Measurements from ENCODE around the gene MEF2C. TPM values are rescaled to one million over a fixed set of nuclear protein-coding genes. Genes with fewer than 3 reads are reported as not detected.

Gene MEF2C
- total RNA-seq, 2 experiments from 2014 or later = 0.60 to 0.87 TPM

DNA sequence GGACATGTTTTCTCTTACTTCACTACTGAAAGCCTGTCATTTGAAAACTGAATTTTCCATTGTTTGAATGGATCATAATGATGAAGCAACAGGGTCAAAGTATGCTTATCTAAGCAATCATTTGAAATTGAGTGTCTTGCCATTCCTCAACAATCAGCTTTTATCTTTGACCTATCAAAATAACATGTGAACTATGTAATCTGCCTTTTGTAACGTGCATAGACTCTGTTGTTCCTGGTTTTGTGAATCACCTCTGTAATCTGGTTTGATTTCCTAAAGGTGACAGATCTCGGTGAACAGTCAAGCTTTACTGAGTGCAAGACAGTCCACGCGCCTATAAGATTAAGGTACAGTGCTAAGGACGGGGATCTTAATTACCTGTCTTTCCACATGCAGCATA is 3.3 kb downstream of the MEF2C start:
- Mint-ChIP-seq H3K4me3 (no peak overlapping the region), H3K36me3 (ENCODE audit: low read depth) (no peaks in the 10 kb centered on the region), H3K9me3 (no peaks in the 10 kb centered on the region), H3K27me3 (peaks cover 54% of the 10 kb centered on the region), H3K4me1 (ENCODE audit: low read depth) (peaks cover 24% of the 10 kb centered on the region), H3K27ac (no peak overlapping the region)
- Histone ChIP-seq H3K4me3 (ENCODE audit: low read length) (no peak overlapping the region), H3K27ac (ENCODE audit: low read depth in 1 of 2, low read length in 2 of 2) (no peak overlapping the region), H3K9me3 (ENCODE audit: control insufficient read depth in 1 of 2, insufficient read depth in 1 of 2, low read length in 2 of 2) (peaks cover 0 to 6% of the 10 kb centered on the region in 2 experiments), H3K36me3 (ENCODE audit: insufficient read depth, low read length) (no peaks in the 10 kb centered on the region), H3K27me3 (ENCODE audit: control insufficient read depth in 1 of 2, insufficient read depth in 2 of 2, low read length in 2 of 2) (peaks cover 18 to 27% of the 10 kb centered on the region in 2 experiments), H3K4me1 (ENCODE audit: insufficient read depth, low read length) (peaks cover 9% of the 10 kb centered on the region)
- CTCF ChIA-PET = no interaction called here
- ATAC-seq (ENCODE audit: poor library complexity) = no peak
- no peak for TF ChIP-seq CTCF (IDR thresholded peaks at IDR 0.05)
- POLR2A ChIA-PET = no interaction called here
- intact Hi-C loops (cut with DNase I, micrococcal nuclease) = no loop called here
- no peak for DNase-seq

DNA sequence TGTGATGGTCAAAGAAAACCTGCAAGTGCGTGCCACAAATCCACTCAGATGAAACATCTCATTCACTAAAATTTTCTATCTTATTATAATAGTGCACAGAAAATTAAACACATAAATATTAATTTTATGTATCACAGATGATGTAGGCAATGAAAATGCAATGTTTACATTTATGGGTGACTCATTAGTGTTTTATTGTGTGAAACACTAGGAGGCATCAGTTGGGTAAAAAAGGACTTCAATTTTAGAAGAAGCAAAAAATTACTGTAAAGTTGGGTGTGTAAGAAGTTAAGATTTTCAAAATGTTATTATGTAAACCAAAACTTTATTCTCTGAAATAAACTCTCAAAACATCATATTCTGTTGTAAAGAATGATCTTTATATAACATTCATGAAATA is 4.0 kb downstream of the MEF2C start:
- intact Hi-C loops (cut with DNase I, micrococcal nuclease) = no loop called here
- Histone ChIP-seq H3K27ac (ENCODE audit: low read depth in 1 of 2, low read length in 2 of 2) (no peak overlapping the region), H3K9me3 (ENCODE audit: control insufficient read depth in 1 of 2, insufficient read depth in 1 of 2, low read length in 2 of 2) (peaks cover 0 to 2% of the 10 kb centered on the region in 2 experiments), H3K36me3 (ENCODE audit: insufficient read depth, low read length) (no peaks in the 10 kb centered on the region), H3K4me3 (ENCODE audit: low read length) (no peak overlapping the region), H3K27me3 (ENCODE audit: control insufficient read depth in 1 of 2, insufficient read depth in 2 of 2, low read length in 2 of 2) (peaks cover 11 to 19% of the 10 kb centered on the region in 2 experiments), H3K4me1 (ENCODE audit: insufficient read depth, low read length) (peaks cover 6% of the 10 kb centered on the region)
- CTCF ChIA-PET = no interaction called here
- Mint-ChIP-seq H3K4me1 (ENCODE audit: low read depth) (peaks cover 17% of the 10 kb centered on the region), H3K4me3 (no peak overlapping the region), H3K27ac (no peak overlapping the region), H3K36me3 (ENCODE audit: low read depth) (no peaks in the 10 kb centered on the region), H3K9me3 (no peaks in the 10 kb centered on the region), H3K27me3 (peaks cover 47% of the 10 kb centered on the region)
- TF ChIP-seq CTCF (IDR thresholded peaks at IDR 0.05) = no peak
- ATAC-seq (ENCODE audit: poor library complexity) (no peak), DNase-seq (no peak)
- POLR2A ChIA-PET = no interaction called here

GRCh38 chr5:88877826-88878225 is 5.2 kb downstream of the MEF2C start:
- intact Hi-C loops (cut with DNase I, micrococcal nuclease) = no loop called here
- no peak for TF ChIP-seq CTCF (IDR thresholded peaks at IDR 0.05)
- CTCF ChIA-PET = no interaction called here
- H3K27me3 Mint-ChIP-seq = peaks cover 44% of the 10 kb centered on the region
- no peak overlapping the region for H3K27ac Mint-ChIP-seq
- H3K9me3 Mint-ChIP-seq = no peaks in the 10 kb centered on the region
- no peak for DNase-seq
- H3K4me3 Mint-ChIP-seq = no peak overlapping the region
- ATAC-seq (ENCODE audit: poor library complexity) = no peak
- H3K36me3 ChIP-seq (ENCODE audit: insufficient read depth, low read length) = no peaks in the 10 kb centered on the region
- peaks cover 10 to 14% of the 10 kb centered on the region in 2 experiments for H3K27me3 ChIP-seq (ENCODE audit: control insufficient read depth in 1 of 2, insufficient read depth in 2 of 2, low read length in 2 of 2)
- peaks cover 8% of the 10 kb centered on the region for H3K4me1 Mint-ChIP-seq (ENCODE audit: low read depth)
- no peaks in the 10 kb centered on the region for H3K36me3 Mint-ChIP-seq (ENCODE audit: low read depth)
- POLR2A ChIA-PET = no interaction called here
- H3K9me3 ChIP-seq (ENCODE audit: control insufficient read depth in 1 of 2, insufficient read depth in 1 of 2, low read length in 2 of 2) = no peaks in the 10 kb centered on the region
- no peaks in the 10 kb centered on the region for H3K4me1 ChIP-seq (ENCODE audit: insufficient read depth, low read length)
- no peak overlapping the region for H3K4me3 ChIP-seq (ENCODE audit: low read length)
- no peak overlapping the region for H3K27ac ChIP-seq (ENCODE audit: low read depth in 1 of 2, low read length in 2 of 2)
